GM21825 (cell line): ENCODE results near the gene DTYMK.

ENCODE experiments used
- ATAC-seq: cut with Tn5 transposase; IDR thresholded peaks from one replicate; pipeline ENCODE4 v1.9.1; 2021; ENCODE audit warnings: mild to moderate bottlenecking, moderate library complexity; ENCODE audit not compliant: unreplicated experiment

DTYMK gene

GRCh38 chr2:241629762-241630435 lies 56.7 kb downstream of the DTYMK start:
- no peak for ATAC-seq

DNA sequence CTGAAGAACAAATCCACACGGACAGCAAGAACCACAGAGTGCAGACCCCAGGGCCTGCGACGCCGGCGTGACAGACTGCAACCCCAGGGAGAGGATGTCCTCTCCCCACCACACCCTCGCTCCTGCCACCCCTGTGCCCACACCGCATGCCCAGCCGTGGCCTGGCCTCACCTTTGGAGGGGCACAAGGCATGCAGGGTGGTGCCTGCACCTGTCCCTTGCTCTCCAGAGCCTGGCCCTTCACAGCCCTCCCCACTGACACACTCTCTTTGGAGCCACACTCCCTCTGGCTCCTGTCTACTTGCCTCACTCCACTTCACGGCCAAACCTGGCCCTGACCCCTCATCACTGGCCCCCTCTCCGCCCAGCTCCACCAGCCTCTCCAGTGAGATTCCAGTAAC lies 58.9 kb downstream of the DTYMK start:
- no peak for ATAC-seq
